Femur (tissue), 1 donor: ENCODE data around the gene PEX26.
"Not testable (repeated sequence)": the region's sequence is repeated elsewhere in the genome, so short reads cannot be mapped to it uniquely, and the experiment has no call there.

Experiments used
- DNase-seq: peaks from one replicate; pipeline ENCODE4 v3.0.0-alpha.2; 2017

The PEX26 gene

GRCh38 chr22:18101536-18101935 lies 23.7 kb downstream of the PEX26 start:
- DNase-seq = no peak

- DNase-seq = no peak
Observed at GRCh38 chr22:18103527-18104269, 25.9 kb downstream of the PEX26 start.

GRCh38 chr22:18104566-18104965 lies 26.8 kb downstream of the PEX26 start:
- no peak for DNase-seq

GRCh38 chr22:18105981-18106380 lies 28.2 kb downstream of the PEX26 start:
- not testable (repeated sequence) for DNase-seq

- DNase-seq = not testable (repeated sequence)
Observed at GRCh38 chr22:18106550-18107341, 29.0 kb downstream of the PEX26 start.

GRCh38 chr22:18108187-18108586 lies 30.4 kb downstream of the PEX26 start:
- DNase-seq = no peak

DNA sequence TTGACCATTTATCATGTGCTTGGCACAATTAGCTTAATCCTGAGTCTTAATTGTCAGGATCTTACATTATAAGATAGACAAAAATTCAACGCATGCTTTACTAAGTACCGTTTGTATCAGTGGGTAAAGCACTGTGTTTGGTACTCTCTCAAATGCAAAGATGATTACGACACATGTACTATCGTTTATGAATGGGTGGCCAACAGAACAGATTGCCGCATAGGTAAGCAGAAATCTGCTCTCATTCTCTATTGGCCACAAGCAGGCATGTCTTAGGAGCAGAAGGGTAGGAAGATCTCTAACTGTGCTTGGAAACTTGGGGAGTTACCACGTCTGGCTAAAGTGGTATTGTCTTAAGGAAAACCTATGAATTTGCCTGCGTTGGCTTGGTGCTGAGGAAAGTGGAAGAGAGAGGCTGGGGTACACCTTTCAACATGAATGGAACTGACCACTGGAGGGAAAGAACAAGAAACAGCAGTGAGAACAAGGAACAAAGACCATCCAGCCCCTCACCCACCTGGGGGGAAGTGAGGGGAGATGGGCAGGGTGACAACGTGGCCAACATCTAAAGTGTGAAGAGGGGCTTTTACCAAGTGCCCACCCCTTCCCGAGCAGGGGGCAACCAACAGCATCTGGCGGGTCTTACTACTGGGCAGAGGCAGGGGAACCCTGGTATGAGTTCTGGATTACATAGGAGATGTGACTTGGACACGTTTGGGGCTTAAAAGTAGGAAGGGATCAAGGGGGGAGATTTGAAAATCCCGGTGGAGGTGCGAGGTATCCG lies 31.8 kb downstream of the PEX26 start:
- DNase-seq = no peak

DNA sequence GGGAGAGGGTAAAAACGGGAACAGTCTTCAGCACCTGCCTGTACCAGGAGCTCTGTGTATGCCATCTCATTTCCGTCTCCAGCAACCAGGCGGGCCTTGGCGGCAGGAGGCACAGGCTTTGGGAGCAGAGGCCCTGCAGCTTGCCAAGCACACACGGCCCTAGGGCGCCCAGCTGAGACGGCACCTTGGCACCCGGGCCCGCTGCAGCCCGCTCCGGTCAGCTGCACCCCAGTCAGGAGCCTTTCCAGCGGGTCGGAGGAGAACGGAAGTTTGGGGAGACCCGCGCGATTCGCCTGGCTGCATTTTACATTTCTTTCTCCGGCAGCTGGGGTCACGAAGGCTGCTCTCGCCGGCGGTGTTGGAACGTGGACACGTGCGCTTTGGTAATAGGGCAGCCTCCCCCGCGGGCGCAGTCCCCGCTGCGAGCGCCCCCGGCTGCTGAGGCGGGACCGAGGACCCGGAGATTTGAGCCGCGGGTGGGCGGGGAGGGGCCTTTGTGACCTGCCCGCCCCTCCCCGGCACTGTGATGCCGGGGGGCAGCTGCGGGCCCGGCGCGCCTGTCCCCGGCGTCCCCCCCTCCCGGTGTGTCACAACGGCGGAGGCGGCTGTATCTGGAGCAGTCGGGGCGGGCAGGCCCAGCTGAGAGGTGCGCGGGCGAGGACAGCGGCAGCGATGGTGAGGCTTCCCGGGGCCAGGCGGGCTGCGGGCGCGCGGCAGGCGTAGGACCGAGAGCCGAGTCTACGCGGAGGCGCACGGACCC lies 32.6 kb downstream of the PEX26 start, which contains the start of gene TUBA8:
Gene TUBA8 (plus strand): TSS at position 616 of the 760 bp plus-strand sequence. CDS start 57 bp downstream, at position 673.
- DNase-seq = peak; percentile 64

- DNase-seq = no peak
Observed at GRCh38 chr22:18110954-18111758, 33.4 kb downstream of the PEX26 start.

- no peak for DNase-seq
Observed at GRCh38 chr22:18111759-18112330, 34.1 kb downstream of the PEX26 start.

DNA sequence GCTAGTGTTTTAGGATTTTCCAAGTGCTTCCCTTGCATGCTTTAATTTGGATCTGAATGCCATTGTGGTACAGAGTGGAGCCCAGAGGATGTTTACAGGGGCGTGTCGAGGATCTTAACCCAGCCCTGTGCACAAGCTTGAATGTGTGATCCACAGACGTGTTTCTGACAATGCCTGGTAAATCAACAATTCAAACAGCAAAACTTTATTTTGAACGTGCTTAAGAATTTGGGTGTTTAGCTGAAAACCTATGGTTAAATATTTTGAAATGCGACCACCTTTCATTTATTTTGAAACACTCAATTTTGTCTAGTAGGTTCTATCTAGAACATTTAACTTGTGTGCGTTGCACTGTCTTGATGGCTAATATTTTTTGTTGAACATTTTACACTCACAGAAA lies 34.6 kb downstream of the PEX26 start:
- no peak for DNase-seq

DNA sequence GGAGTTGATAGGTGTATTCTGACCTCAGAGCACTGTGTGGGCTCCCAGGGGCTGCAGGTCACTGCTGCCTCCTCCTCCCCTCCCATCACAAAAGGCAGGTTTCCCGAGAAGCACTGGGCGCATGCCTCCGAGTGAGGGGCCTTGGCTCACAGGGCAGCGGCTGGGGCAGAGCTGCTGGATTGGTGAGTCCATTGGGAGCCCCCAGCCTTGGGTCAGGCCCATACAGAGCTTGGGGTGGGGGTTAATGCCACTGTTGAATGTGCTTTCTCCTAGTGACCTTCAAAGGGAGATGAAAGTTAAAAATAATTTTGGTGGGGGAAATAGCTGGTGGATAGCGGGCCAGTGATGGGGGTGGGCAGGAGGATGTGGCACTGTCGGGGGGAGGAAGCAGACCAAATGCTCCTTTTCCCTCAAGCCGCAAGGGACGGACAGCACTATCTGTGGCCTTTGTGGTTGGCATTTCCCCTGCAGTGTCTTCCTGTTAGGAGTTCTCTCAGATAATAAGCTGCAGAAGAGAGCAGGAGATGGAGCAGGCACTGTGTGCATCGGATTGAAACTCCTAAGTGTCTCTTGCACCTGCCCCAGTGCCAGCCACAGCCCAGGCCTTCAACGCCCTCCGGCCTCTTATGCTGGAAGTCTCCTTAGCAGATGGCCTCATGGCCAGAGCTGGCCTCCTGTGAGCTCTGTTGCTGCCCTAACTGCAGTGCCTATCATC lies 36.0 kb downstream of the PEX26 start:
- no peak for DNase-seq

DNA sequence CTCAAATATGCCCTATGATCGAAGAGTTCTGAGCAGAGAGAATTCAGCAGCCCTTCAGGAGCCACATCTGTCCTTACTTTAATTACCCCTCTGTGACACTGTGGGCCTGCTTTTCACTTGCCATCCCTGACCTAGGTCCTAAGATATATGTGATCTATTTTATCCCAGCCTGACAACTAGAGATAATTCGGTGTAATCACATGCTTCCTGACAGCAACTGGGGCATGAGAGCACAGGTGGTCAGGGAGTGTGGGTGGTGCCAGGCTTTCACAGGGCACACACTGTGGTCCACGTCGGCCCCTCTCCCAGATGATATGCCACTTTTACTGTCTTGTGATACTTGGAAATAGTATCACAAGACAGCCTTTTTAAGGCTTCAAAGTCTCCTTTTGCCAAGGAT lies 36.7 kb downstream of the PEX26 start:
- no peak for DNase-seq

DNA sequence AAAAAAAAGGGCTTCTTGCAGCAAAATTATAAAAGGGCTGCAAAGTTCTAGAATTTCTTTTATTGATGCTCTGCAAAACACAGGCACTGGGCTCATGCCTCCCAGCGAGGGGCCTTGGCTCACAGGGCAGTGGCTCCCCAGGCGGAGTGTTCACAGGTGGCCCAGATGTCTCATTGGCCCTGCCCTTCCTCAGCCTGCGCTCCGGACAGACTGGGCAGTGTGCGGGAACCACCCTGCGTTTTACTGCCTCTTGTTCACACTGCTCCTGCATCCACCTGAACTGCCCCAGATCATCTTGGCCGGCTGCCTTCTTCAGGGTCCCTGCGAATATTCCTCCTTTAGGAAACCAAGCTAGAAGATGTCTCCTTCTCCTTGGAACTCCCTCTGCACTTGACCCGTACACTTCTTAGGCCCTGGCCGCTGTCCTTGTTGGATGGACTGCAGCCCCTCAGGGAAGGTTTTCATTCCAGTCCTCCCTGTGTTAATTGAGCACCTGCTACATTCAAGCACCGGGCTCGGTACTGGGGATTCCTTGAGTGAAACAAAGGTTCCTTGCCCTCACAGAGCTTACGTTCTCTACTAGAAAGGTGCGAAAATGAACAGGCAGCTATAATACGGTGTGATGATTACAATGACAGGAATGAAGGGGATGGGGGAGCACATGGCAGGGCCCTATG lies 37.3 kb downstream of the PEX26 start:
- no peak for DNase-seq

- no peak for DNase-seq
Observed at GRCh38 chr22:18115906-18116371, 38.1 kb downstream of the PEX26 start.

- no peak for DNase-seq
Observed at GRCh38 chr22:18116634-18117033, 38.8 kb downstream of the PEX26 start.

DNA sequence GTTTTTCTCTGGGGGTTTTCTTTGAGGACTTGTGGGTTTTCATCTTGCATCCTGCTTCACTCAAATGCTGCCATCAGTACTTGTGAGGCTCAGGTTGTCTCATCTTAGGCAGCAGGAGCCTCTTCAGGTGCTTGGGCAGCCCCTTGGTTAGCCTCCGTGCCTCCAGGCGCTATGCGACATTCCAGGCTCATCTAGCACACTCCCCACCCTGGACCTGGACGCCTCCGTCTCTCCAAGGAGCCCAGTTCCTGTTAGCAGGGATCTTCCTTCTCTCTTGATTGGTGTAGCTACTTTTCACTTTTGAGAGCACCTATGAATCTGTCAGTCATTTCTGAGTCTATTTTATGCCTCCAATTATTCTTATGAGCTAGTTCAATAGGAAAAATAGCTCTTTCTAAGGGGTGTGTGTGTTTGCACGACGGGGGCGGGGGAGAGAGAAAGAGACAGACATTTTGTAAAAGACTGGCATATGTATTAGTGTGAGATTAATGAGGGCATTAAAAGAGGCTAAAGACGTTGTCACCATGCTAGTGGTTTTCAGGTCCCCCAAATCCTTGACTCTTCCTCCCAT lies 40.6 kb downstream of the PEX26 start:
- DNase-seq = no peak

DNA sequence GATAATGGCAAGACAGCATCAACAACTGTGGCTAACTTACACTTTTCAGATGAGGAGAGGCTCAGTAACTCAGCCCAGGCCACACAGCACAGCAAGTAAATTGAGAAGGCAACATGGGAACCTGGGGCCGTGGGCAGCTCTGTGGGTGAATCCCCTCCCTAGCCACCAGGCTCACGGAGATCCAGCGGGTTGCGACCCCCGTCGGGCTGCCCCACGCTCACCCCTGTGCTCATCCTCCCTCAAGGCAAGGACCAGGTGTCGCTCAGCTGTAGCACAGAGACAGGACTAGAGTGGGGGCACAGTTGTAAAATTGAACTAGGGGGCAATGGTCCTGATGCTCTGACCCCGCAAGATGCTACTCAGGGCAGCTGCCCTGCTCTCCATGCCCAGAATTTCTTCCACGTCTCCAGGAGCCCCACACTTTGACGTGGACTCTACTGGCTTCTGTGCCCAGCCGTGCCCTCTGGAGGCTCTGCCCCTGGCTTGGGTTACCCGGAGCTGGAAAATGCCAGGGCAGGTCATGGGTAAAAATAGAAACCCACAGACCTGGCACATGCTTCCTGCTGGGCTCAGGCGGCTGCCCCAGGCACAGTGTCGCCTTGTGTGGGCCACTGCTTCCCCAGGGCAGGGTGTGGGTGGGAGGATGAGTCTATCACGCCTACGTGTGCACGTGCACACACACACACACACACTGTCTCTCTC lies 41.8 kb downstream of the PEX26 start:
- peak; percentile 43 for DNase-seq

DNA sequence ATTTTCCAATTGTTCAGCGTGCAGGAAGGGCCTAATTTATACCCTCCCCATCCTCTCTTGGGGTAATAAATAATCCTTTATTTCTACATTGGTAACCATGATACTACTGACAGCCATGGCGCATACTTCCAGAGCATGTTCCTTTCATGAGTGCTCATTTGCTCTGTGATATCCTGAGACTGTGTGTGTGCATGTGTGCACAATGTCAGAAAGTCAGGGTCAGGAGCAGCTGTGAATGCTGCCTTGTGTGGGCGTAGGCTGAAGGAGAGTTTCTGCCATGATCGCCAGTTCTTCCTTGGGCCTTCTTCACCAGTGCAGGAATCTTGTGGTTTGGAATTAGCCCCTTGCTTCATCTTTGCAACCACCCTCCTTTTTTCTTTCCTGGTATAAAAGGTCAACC lies 43.1 kb downstream of the PEX26 start:
- no peak for DNase-seq
